NK-92 (cell line): ENCODE data around the gene ALB.
"Not testable (repeated sequence)": the region's sequence is repeated elsewhere in the genome, so short reads cannot be mapped to it uniquely, and the experiment has no call there.

Experiments used
- DNase-seq: peaks from one replicate; lab custom pipeline; 2025; ENCODE audit not compliant: unreplicated experiment; lab: John Stamatoyannopoulos, UW

Gene ALB

DNA sequence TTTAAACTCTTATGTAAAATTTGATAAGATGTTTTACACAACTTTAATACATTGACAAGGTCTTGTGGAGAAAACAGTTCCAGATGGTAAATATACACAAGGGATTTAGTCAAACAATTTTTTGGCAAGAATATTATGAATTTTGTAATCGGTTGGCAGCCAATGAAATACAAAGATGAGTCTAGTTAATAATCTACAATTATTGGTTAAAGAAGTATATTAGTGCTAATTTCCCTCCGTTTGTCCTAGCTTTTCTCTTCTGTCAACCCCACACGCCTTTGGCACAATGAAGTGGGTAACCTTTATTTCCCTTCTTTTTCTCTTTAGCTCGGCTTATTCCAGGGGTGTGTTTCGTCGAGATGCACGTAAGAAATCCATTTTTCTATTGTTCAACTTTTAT is at the start of gene ALB:
Gene ALB (plus strand): TSS at position 246 of the 400 bp plus-strand sequence. CDS start 41 bp downstream, at position 287.
- DNase-seq = no peak

DNA sequence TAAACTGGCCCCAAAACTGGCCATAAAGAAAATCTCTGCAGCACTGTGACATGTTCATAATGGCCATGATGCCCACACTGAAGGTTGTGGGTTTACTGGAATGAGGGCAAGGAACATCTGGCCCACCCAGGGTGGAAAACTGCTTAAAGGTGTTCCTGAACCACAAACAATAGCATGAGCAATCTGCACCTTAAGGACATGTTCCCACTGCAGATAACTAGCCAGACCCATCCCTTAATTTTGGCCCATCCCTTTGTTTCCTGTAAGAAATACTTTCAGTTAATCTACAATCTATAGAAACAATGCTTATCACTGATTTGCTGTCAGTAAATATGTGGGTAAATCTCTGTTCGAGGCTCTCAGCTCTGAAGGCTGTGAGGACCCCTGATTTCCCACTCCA is 46.9 kb upstream of the ALB start:
- DNase-seq = not testable (repeated sequence)

DNA sequence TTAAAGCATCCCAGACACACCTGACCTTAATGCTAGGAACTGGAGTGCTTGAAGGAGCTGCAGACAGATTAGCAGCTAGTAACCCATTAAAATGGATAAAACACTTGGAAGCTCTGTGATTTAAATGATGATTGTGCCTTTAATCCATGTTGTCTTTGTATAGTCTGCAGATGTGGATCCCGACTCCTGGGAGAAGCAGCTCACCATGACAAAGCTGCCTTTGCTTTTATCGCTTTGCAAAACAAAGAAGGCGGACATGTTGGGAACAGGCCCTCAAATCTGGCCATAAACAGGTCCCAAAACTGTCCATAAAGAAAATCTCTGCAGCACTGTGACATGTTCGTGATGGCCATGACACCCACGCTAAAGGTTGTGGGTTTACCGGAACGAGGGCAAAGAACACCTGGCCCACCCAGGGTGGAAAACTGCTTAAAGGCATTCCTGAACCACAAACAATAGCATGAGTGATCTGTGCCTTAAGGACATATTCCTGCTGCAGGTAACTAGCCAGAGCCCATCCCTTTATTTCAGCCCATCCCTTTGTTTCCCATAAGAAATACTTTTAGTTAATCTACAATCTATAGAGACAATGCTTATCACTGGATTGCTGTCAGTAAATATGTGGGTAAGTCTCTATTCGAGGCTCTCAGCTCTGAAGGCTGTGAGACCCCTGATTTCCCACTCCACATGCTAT is 34.4 kb upstream of the ALB start:
- DNase-seq = not testable (repeated sequence)

DNA sequence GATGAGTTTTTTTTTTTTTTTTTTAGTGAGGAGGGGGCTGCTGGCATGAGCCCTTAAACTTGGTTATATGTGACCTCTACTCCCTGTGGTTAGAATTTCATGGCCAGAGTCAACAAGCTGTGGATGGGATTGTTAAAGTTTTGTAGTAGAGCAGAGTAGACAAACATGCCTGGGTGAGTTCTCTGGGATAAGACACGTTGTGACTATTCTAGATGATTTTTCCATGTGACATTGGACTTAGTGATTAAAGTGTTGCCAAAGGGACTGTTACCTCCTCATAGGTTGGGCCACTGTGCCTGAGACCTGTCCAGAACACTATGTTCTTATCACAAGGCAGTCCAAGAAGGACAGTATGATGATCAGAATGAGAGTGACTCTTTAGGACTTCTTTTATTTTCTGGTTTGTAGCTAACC is 28.8 kb upstream of the ALB start:
- no peak for DNase-seq

DNA sequence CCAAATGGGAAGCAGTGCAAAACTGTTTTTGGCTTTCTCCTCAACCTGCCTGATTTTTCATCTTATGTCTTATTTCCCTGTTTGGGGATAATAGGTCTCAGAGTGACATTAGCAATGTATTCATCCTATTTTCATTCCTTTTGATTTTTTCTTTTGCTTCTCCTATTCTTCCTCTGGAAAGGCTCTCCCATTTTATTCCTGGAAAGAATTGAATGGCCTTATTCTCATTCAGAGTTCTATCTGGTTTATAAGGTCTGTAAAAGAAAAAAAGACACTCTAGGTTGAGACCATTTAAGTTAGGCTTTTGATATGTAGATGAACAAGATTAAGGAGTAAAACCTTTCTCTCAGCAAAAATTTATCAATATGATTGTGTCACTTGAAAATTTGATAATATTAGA is 27.8 kb upstream of the ALB start:
- no peak for DNase-seq

DNA sequence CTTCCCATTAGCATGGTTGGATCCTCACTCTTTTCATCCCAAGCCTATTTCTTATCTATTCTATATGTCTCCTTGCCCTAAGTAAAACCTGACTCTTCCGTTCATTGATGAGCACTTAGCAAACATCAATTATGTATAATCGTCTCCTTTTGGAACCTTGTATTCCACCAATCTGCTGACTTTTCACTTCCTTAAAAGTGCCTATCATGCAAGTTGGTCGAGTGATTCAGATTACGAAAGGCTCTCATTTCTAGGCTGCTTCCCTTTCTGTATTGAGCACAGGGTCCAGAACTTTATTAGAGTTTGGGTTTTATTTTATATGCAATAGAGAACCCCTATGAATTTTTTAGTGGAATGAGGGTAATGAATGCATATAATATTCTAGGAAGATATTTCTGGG is 27.1 kb upstream of the ALB start:
- DNase-seq = no peak

DNA sequence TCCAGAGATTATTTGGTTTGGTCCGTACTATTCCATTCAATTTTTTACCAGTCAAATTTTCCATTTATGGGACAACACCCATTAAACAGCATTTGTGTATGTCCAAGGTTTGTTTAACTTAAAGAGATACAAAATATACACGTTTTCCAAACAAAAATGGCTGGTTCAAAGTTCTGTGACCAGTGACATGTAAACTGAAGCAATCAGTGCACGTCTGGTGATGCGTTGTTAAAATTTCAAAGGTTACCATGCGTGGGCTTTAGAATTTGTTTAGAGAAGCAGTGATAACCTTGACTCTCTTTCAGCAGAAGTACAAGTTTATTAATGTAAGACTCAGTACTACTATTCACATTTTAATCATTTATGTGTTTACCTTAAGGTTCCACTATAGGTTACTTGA is 25.2 kb upstream of the ALB start:
- no peak for DNase-seq

DNA sequence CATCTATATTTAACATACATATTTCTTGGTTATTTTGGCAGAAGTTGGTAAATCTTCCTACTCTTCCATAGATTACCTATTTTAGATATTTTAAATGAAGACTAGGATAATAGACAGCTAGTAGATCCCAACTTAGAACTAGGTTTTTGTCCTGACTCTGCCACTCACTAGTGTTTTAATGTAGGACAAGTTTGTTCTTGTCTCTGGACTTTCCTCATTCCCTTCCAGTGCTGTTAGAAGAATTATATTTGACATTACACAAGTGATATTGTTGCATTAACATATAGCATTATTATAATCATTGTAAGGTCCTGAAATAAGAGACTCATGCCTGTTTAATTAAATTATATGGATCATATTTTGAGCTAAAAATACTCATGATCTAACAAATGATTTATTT is 24.1 kb upstream of the ALB start:
- no peak for DNase-seq

DNA sequence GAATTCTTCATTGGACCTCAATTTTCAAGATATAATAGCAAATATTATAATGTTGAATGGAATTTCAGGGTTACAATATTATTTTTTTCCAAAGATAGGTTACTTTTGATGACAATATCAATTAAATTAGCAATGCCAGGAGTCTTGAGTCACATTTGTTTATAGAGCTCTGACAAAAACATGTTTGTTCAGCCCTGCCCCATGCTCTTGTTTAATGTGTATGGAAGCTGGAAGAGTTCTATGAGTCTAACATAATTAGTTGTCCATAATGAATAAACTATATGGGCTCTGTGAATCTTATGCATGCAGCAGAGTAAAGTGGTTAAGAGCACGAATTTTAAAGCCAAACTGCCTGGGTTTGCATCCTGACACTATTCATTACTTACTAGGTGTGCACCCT is 22.9 kb upstream of the ALB start:
- DNase-seq = no peak

DNA sequence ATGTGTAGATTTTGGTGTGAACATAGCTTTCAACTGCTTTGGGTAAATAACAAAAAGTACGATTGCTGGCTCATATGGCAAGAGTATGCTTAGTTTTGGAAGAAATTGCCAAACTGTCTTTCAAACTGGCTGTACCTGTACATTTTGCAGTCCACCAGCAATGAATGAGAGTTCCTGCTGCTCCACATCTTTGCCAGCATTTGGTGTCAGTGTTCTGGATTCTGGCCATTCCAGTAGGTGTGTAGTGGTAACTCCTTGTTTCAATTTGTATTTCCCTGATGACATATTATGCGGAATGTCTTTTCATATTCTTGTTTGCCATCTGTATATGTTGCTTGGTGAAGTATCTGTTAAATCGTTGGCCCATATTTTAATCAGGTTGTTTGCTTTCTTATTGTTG is 20.6 kb upstream of the ALB start:
- no peak for DNase-seq

DNA sequence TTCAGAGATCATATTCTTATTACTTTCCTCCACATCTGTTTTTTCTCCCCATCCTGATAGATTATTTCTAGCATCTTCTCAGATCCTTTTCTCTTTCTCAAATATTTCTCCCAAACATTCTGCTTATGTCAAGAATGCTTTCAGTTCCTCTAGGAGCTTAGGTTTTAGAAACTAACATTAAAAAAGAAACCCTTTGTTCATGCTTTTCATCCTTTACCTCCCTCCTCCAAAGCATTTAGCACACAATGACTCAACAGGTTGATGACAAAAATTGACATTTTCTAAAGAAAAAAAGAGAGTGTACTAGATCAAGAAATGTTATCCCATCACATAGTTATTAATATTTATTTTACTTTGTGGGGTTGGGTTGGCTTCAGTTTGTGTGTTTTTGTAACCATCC is 16.5 kb upstream of the ALB start:
- no peak for DNase-seq

DNA sequence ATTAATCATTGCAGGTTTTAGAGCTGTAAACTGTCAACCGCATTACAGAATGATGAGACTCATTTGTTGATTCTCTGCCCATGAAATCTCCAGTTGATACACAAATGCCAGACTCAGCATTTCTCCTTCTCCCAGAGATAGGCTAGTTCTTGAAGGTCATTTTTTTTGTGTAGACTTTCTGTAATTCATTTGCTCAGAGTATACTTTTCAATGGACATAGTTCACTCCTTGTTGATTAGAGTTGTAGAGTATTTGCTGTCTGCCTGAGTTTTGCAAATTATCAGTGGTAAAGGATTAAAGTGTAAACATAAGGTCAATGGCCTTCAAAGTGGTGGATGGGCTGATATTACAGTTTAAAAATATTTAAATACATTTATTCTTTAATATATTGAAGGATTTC is 15.2 kb upstream of the ALB start:
- no peak for DNase-seq

DNA sequence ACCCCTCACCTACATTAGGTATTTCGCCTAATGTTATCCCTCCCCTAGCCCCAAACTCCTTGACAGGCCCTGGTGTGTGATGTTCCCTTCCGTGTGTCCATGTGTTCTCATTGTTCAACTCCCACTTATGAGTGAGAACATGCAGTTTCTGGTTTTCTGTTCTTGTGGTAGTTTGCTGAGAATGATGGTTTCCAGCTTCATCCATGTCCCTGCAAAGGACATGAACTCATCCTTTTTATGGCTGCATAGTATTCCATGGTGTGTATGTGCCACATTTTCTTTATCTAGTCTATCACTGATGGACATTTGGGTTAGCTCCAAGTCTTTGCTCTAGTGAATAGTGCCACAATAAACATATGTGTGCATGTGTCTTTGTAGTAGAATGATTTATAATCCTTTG is 14.4 kb upstream of the ALB start:
- DNase-seq = not testable (repeated sequence)

DNA sequence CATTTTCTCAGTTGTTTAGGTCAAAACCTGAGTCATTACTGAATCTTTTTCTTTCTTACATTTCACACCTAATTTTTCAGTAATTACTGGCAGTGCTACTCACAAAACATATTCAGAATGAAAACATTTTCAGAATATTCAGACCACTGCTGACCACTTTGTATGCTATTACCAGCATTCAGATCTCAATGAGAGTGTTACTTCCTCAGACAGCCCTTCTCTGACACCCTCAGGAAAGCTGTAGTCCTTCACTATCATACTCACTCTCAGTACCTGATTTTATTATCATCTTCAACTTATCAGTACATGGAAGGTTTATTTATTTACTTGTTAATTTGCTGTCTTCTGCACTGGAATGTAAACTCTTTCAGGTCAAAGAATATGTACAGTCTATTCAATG is 12.3 kb upstream of the ALB start:
- DNase-seq = no peak

DNA sequence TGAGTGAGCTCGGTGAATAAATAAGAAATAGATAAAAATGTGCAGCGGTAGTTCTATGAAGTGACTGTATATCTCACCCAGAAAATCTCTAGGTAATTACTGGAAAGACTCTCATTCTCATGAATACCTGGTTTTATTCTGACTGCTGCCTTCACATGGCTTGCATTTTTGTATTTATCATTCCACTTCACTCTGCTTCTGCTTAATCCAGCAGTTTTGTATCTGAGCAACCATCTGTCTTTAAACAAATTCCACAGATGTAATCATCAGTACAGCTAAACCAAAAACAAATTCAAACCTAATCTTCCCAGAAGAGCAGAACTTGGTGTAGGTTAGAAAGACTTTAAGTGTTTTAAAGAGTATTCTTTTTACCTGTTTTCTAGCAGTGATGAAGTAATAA is 11.2 kb upstream of the ALB start:
- DNase-seq = no peak

DNA sequence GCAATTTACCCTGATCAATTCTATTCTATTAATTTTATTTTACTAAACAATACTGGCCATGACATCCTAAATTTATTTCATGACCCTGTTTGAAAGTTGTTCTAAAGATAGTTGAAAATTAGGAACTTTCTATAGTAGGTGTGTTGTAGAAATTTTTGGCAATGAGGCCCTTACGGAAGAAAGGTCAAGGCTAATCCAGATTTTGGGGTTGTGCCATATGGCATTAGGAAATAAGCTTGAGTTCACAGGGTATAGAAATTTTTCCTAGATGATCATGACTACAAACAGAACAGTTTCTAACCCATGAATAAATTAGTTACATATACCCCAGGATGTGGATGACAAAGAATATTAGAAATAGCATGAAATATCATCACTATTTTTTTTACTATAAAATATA is 7.8 kb upstream of the ALB start:
- DNase-seq = no peak

DNA sequence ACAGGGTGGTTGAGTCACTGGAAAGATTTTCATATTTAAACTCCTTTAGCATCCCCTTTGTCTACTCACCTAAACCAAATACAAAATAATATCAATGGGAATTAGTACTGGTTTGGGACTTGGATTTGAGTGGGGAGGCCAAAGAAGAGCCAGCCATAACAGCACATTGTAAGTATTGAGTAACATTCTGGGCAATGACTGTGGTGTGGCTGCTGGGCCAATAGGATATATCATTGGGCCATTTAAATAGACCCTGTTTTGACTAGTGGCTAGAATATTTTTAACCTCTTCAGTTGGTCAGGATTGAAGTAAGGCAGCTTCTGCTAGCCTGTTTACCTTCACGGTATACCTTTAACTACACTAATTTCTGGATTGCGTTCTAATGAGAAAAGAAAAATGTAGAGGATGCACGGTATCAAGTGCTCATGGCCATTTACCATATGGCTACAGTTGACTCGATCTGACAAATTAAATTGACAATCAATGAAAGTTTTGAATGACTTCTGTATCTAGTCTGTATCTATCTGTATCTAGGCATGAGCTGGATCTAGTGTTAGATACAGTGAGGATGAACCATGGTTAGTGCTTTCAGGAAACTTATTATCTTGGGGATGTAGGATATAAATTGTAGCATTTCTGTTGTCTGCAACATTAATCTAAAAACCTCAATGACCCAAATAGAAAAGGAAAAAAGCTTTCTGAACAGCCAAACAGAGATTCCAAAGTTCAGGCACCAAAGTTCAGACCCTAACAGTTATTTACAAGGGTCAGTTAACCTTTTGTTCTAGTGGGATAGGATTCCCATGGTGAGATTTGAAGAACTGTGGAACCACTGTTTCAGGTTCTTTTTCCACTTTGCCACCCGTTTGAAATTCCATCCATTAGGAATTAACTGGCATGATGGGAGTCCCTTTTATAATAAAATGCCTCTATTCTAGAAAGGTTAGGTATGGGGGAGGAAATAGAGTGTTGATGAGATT is 6.8 kb upstream of the ALB start:
- DNase-seq = no peak

DNA sequence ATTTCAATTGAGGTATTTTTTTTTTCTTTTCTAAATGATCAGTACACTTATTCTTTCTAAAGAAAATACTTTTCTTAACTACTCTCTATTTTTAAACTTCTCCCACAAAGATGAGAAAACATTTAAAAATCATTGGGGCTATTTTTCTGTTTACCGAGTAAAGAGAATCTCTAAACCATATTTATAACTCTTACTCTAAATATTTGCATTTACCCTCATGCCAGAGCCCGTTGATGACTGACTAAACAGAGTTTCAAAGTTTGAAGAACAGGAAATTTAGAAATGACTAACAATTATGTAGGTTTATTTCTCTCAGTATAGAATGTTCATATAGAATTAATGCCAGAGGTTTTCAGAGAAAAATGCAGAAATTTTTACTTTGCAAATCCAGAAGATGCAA is 2.7 kb upstream of the ALB start:
- no peak for DNase-seq

DNA sequence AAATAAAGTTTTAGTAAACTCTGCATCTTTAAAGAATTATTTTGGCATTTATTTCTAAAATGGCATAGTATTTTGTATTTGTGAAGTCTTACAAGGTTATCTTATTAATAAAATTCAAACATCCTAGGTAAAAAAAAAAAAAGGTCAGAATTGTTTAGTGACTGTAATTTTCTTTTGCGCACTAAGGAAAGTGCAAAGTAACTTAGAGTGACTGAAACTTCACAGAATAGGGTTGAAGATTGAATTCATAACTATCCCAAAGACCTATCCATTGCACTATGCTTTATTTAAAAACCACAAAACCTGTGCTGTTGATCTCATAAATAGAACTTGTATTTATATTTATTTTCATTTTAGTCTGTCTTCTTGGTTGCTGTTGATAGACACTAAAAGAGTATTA is 370 bp downstream of the ALB start:
- DNase-seq = no peak

DNA sequence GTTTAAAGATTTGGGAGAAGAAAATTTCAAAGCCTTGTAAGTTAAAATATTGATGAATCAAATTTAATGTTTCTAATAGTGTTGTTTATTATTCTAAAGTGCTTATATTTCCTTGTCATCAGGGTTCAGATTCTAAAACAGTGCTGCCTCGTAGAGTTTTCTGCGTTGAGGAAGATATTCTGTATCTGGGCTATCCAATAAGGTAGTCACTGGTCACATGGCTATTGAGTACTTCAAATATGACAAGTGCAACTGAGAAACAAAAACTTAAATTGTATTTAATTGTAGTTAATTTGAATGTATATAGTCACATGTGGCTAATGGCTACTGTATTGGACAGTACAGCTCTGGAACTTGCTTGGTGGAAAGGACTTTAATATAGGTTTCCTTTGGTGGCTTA is 1.1 kb downstream of the ALB start:
- DNase-seq = no peak

DNA sequence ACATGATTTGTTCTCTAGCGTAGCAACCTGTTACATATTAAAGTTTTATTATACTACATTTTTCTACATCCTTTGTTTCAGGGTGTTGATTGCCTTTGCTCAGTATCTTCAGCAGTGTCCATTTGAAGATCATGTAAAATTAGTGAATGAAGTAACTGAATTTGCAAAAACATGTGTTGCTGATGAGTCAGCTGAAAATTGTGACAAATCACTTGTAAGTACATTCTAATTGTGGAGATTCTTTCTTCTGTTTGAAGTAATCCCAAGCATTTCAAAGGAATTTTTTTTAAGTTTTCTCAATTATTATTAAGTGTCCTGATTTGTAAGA is 2.4 kb downstream of the ALB start:
- no peak for DNase-seq

DNA sequence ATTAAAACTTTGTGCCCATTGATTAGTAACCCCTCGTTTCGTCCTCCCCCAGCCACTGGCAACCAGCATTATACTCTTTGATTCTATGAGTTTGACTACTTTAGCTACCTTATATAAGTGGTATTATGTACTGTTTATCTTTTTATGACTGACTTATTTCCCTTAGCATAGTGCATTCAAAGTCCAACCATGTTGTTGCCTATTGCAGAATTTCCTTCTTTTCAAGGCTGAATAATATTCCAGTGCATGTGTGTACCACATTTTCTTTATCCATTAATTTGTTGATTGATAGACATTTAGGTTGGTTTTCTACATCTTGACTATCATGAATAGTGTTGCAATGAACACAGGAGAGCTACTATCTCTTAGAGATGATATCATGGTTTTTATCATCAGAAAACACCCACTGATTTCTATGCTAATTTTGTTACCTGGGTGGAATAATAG is 3.2 kb downstream of the ALB start:
- DNase-seq = no peak
